K562 (cell line): Measurements from ENCODE around the gene NXN. TPM values are rescaled to one million over a fixed set of nuclear protein-coding genes. Genes with fewer than 3 reads are reported as not detected.

Source experiments
- CHD2 ChIP-seq: IDR thresholded peaks from 2 replicates; pipeline ENCODE4 v1.6.1; 2011; ENCODE audit warnings: low read depth, low read length
- CXXC5 ChIP-seq: fragments of 250-450 bp; sonication (Bioruptor Pico); IDR thresholded peaks from 2 replicates; pipeline ENCODE4 v1.8.0; 2022; ENCODE audit warnings: inconsistent platforms, mild to moderate bottlenecking, moderate library complexity
- FOXJ3 ChIP-seq: sonication (generic); formaldehyde crosslinking; IDR thresholded peaks from 2 replicates; pipeline ENCODE4 v1.4.0; 2020; ENCODE audit warnings: mild to moderate bottlenecking, missing genetic modification reagents
- GATA2 ChIP-seq: sonication (generic); formaldehyde crosslinking; IDR thresholded peaks from 2 replicates; pipeline ENCODE4 v1.4.0; 2020; ENCODE audit warnings: mild to moderate bottlenecking, missing genetic modification reagents
- KLF1 ChIP-seq: fragments of 450-650 bp; IDR thresholded peaks from 2 replicates; pipeline ENCODE4 v1.6.1; 2016; ENCODE audit warnings: missing genetic modification characterization, missing compliant biosample characterization
- MEIS2 ChIP-seq: fragments of 450-650 bp; IDR thresholded peaks from 2 replicates; pipeline ENCODE4 v1.6.1; 2014; ENCODE audit warnings: mild to moderate bottlenecking; ENCODE audit not compliant: partially characterized antibody
- MLX ChIP-seq, 2 experiments: fragments of 450-650 bp in 1 of 2; sonication (generic) in 1 of 2; formaldehyde crosslinking; conservative IDR thresholded peaks; 2 replicates each; pipeline versions ENCODE4 v1.4.0 to v1.8.1; 2020 to 2022; ENCODE audit warnings: mild to moderate bottlenecking in 1 of 2, missing genetic modification reagents in 1 of 2
- MTA1 ChIP-seq: fragments of 450-650 bp; IDR thresholded peaks from 2 replicates; pipeline ENCODE4 v1.6.1; 2017; ENCODE audit warnings: borderline replicate concordance
- MTA3 ChIP-seq: fragments of 450-650 bp; formaldehyde crosslinking; IDR thresholded peaks from 2 replicates; pipeline ENCODE4 v1.6.1; 2017; ENCODE audit warnings: mild to moderate bottlenecking, borderline replicate concordance
- NR2C2 ChIP-seq, 2 experiments: fragments of 200-800 bp in 1 of 2; sonication (Bioruptor generic) in 1 of 2; sonication (generic) in 1 of 2; formaldehyde crosslinking in 1 of 2; IDR thresholded peaks; 2 replicates each; pipeline versions ENCODE4 v1.6.1 to v1.8.0; 2016 to 2022; ENCODE audit warnings: mild to moderate bottlenecking in 1 of 2, missing compliant biosample characterization in 1 of 2, missing genetic modification characterization in 1 of 2, missing genetic modification reagents in 1 of 2
- POLR2A ChIP-seq: fragments of 450-650 bp; conservative IDR thresholded peaks from 2 replicates; pipeline ENCODE4 v1.6.1; 2016
- POLR3A ChIP-seq: IDR thresholded peaks from 2 replicates; pipeline ENCODE4 v1.6.1; 2011; ENCODE audit warnings: borderline replicate concordance, mild to moderate bottlenecking, moderate library complexity; ENCODE audit not compliant: insufficient read length, insufficient read depth; ENCODE audit errors: extremely low read depth
- PURB ChIP-seq: sonication (generic); formaldehyde crosslinking; IDR thresholded peaks from 2 replicates; pipeline ENCODE4 v1.9.0; 2021; ENCODE audit warnings: low read depth, mild to moderate bottlenecking, missing genetic modification reagents
- SAFB2 ChIP-seq: fragments of 200-400 bp; formaldehyde crosslinking; IDR thresholded peaks from 2 replicates; pipeline ENCODE4 v1.6.1; 2018; ENCODE audit warnings: borderline replicate concordance, low read length, low read depth, moderate library complexity; ENCODE audit not compliant: severe bottlenecking
- SMAD1 ChIP-seq: fragments of 150-350 bp; IDR thresholded peaks from 2 replicates; pipeline ENCODE4 v1.6.1; 2014; ENCODE audit warnings: low read length, low read depth; ENCODE audit not compliant: partially characterized antibody
- SMARCA5 ChIP-seq: fragments of 450-650 bp; IDR thresholded peaks from 2 replicates; pipeline ENCODE4 v1.6.1; 2016
- TEAD2 ChIP-seq: fragments of 450-650 bp; IDR thresholded peaks from 2 replicates; pipeline ENCODE4 v1.6.1; 2016; ENCODE audit warnings: missing genetic modification characterization, control low read depth, missing compliant biosample characterization
- TEAD4 ChIP-seq, 2 experiments: sonication (generic) in 1 of 2; formaldehyde crosslinking in 1 of 2; IDR thresholded peaks; 2 replicates each; pipeline versions ENCODE4 v1.6.1 to v1.8.0; 2012 to 2022; ENCODE audit warnings: borderline replicate concordance in 1 of 2, inconsistent platforms in 1 of 2, low read length in 1 of 2, mild to moderate bottlenecking in 1 of 2, missing genetic modification reagents in 1 of 2
- YY1 ChIP-seq, 3 experiments: IDR thresholded peaks; 2 replicates each; pipeline ENCODE4 v1.6.1; 2011; ENCODE audit warnings: low read length in 2 of 3, mild to moderate bottlenecking in 2 of 3, moderate library complexity in 2 of 3, borderline replicate concordance in 1 of 3, control low read depth in 1 of 3, low read depth in 1 of 3; ENCODE audit not compliant: insufficient read depth in 3 of 3, insufficient replicate concordance in 2 of 3, control insufficient read depth in 1 of 3, insufficient read length in 1 of 3; ENCODE audit errors: extremely low read depth in 1 of 3
- ZNF282 ChIP-seq: sonication (generic); formaldehyde crosslinking; IDR thresholded peaks from 2 replicates; pipeline ENCODE4 v1.8.1; 2023; ENCODE audit warnings: missing genetic modification reagents
- ZNF324 ChIP-seq: fragments of 250-450 bp; sonication (Bioruptor Pico); IDR thresholded peaks from 2 replicates; pipeline ENCODE4 v1.4.0; 2020; ENCODE audit warnings: mild to moderate bottlenecking
- ZNF347 ChIP-seq: fragments of 450-650 bp; formaldehyde crosslinking; IDR thresholded peaks from 2 replicates; pipeline ENCODE4 v1.4.0; 2020; ENCODE audit warnings: low read depth, mild to moderate bottlenecking, moderate library complexity
- ZNF717 ChIP-seq: fragments of 250-450 bp; sonication (Bioruptor Pico); IDR thresholded peaks from 2 replicates; pipeline ENCODE4 v1.5.0; 2021
- ZNF77 ChIP-seq: fragments of 250-450 bp; sonication (Bioruptor Pico); IDR thresholded peaks from 2 replicates; pipeline ENCODE4 v1.5.0; 2020
- polyA plus RNA-seq, 8 experiments: library from polyadenylated mRNA; depleted of rRNA in 4 of 8; stranded (reverse) in 5 of 8; unstranded in 3 of 8; fragments of >200 nt; fragmentation: Nextera tagmentation in 2 of 8; fragmentation: Illumina TruSeq in 1 of 8; extraction: Ambion mirVana in 2 of 8; extraction: Trizol in 1 of 8; gene quantifications; 2 replicates each; pipeline versions ENCODE4 v1.2.1 to v1.2.3, GENCODE V29; 2011 to 2014; ENCODE audit warnings: inconsistent platforms in 1 of 8, missing spikeins in 1 of 8
- total RNA-seq, 7 experiments: library from RNA; depleted of rRNA in 6 of 7; stranded (reverse); fragments of >200 nt in 6 of 7; fragmentation: Illumina TruSeq in 2 of 7; extraction: Trizol in 2 of 7; gene quantifications; 2 replicates each; pipeline versions ENCODE4 v1.2.1 to v1.2.3, GENCODE V29; 2011 to 2021; ENCODE audit warnings: low replicate concordance in 1 of 7
- TF ChIP-seq, protein P1 (sequence below), 2 experiments: IDR thresholded peaks; 2 replicates each; pipeline ENCODE4 v1.6.1; 2012; ENCODE audit warnings: improper control_type of control experiment in 2 of 2, low read depth in 2 of 2, low read length in 2 of 2, borderline replicate concordance in 1 of 2

The NXN gene
- total and polyA plus RNA-seq, 9 of the 15 experiments (the other 6 are each of a cell fraction or from before 2014, with no cell fraction given): 0.08 to 0.39 (median 0.29) TPM; not detected in 5

DNA sequence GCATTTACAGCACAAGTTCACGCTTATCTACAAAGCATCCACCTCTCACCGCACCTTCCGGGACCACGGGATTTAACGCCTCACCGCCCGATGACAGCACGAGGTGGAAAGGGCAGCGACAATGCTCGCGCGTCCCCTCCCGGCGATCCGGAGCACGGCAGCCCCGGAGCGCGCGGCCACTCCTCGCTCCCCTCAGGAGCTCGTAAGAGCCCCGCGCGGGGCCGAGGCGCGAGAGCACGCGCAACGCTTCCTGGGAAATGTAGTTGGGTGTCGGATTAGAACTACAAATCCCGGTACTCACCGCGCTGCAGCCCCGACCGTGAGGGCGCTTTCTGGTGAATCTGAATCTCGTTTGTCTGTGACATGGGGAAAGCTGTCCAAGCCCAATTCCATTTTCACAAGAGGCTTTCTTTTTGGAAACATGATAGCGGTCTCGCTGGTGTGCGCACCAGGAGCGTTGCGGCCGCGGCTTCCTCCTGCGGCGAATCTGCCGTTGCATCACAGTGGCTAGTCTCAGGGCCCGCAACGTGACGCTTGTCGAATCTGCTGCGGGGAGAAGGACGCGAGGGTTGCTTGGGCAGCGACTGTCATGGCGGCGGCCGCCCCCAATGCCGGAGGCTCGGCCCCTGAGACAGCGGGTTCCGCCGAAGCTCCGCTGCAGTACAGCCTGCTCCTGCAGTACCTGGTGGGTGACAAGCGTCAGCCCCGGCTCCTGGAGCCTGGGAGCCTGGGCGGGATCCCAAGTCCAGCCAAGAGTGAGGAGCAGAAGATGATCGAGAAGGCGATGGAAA lies 17.2 kb upstream of the NXN start, which contains the start of gene TIMM22 (continued):
- TF ChIP-seq TEAD2 (tag) (no peak), YY1 (IDR thresholded peaks at IDR 0.05; ENCODE audit: borderline replicate concordance in 1 of 3, control insufficient read depth in 1 of 3, extremely low read depth in 1 of 3, insufficient read depth in 3 of 3, insufficient read length in 1 of 3, insufficient replicate concordance in 2 of 3, low read depth in 1 of 3, low read length in 2 of 3) (peak; percentile 95 to 98 (median 96)), SMAD1 (no peak), FOXJ3 (CRISPR knock-in tag) (no peak), ZNF77 (no peak), TEAD4 (IDR thresholded peaks at IDR 0.05; ENCODE audit: low read length) (peak; percentile 43; the same call in 1 of the 2 replicates), TEAD4 (CRISPR knock-in tag; IDR thresholded peaks at IDR 0.05; ENCODE audit: borderline replicate concordance) (no peak), SAFB2 (no peak), CHD2 (peak; percentile 89), MEIS2 (peak; percentile 85), KLF1 (no peak), ZNF717 (CRISPR knock-in tag) (no peak), SMARCA5 (no peak), POLR2A (peak; percentile 90), MTA1 (no peak), POLR3A (no peak), ZNF347 (CRISPR knock-in tag) (no peak), CXXC5 (CRISPR knock-in tag) (peak; percentile 95), ZNF324 (no peak), MLX (CRISPR knock-in tag; conservative IDR thresholded peaks at IDR 0.05) (no peak), PURB (CRISPR knock-in tag) (no peak), GATA2 (peak; percentile 82), NR2C2 (CRISPR knock-in tag; IDR thresholded peaks at IDR 0.05) (peak; percentile 55; the same call in 1 of the 2 replicates), NR2C2 (tag; IDR thresholded peaks at IDR 0.05) (peak; percentile 87), ZNF282 (CRISPR knock-in tag) (no peak; the same call in 1 of the 2 replicates), MTA3 (no peak; the same call in 1 of the 2 replicates)
- TF ChIP-seq, protein P1, sequence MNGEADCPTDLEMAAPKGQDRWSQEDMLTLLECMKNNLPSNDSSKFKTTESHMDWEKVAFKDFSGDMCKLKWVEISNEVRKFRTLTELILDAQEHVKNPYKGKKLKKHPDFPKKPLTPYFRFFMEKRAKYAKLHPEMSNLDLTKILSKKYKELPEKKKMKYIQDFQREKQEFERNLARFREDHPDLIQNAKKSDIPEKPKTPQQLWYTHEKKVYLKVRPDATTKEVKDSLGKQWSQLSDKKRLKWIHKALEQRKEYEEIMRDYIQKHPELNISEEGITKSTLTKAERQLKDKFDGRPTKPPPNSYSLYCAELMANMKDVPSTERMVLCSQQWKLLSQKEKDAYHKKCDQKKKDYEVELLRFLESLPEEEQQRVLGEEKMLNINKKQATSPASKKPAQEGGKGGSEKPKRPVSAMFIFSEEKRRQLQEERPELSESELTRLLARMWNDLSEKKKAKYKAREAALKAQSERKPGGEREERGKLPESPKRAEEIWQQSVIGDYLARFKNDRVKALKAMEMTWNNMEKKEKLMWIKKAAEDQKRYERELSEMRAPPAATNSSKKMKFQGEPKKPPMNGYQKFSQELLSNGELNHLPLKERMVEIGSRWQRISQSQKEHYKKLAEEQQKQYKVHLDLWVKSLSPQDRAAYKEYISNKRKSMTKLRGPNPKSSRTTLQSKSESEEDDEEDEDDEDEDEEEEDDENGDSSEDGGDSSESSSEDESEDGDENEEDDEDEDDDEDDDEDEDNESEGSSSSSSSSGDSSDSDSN (IDR thresholded peaks at IDR 0.05; ENCODE audit: borderline replicate concordance in 1 of 2, low read depth in 2 of 2, low read length in 2 of 2): no peak
